Activated naive CD8-positive, alpha-beta T cell (primary cell): ENCODE measurements around the gene XRCC6.
A peak's percentile ranks its signal among the peaks of the same experiment; 100 is the strongest.
"Not testable (repeated sequence)": the region's sequence is repeated elsewhere in the genome, so short reads cannot be mapped to it uniquely, and the experiment has no call there.

Experiments used
- H3K27ac Mint-ChIP-seq: one replicate; pipeline ENCODE4 v1.8.0; 2021; ENCODE audit warnings: mixed read lengths
- H3K27me3 Mint-ChIP-seq: one replicate; pipeline ENCODE4 v1.8.0; 2021; ENCODE audit warnings: mixed read lengths
- H3K36me3 Mint-ChIP-seq: one replicate; pipeline ENCODE4 v1.8.0; 2021; ENCODE audit warnings: mixed read lengths
- H3K4me1 Mint-ChIP-seq: one replicate; pipeline ENCODE4 v1.8.0; 2021; ENCODE audit warnings: low read depth, mixed read lengths
- H3K4me3 Mint-ChIP-seq: one replicate; pipeline ENCODE4 v1.8.0; 2021; ENCODE audit warnings: mild to moderate bottlenecking, mixed read lengths
- H3K9me3 Mint-ChIP-seq: one replicate; pipeline ENCODE4 v1.8.0; 2021; ENCODE audit warnings: low read depth, mixed read lengths

Gene XRCC6

DNA sequence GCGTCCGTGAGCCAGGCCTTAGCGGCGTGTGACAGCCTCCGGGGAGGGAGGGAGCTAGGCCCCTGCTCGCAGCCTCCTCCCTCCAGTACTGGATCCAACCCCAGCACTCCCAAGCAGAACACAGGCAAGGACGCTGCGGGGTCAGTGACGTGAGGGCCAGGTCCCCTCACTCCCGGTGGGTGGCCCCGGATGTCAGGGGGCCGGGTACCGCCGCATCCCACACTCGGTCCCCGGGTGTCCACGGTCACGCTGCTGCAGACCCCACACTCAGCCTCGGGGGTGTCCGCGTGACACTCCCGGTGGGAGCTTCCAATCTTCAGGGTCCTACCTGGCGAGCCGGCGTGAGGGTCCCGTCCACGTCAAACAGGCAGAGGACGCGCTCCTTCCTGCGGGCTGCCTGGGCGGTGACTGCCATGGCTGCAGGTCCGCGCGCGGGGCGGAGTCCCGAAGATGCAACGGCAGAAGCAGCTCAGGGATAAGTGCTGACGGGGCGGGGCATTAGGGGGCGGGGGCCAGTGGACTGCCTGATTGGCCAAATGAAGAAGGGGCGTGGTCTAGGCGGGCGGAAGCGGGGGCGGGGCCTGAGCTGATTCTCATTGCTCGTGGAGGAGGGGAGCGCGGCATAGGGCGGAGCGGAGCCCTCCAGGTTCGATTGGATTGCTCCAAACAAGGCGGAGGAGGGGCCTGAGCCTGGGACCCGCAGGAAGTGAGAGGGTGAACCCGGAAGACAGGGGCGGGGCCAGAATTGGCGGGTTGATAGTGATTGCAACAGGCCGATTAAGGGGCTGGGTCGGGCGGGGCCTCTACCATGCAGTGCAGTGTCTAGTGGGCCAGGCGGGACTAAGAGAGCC is 31.5 kb upstream of the XRCC6 start, which contains the start of gene PMM1:
PMM1 (minus strand) TSS at position 450 of the 851 bp plus-strand sequence; CDS start at position 415, 35 bp downstream.
- no peaks in the 10 kb centered on the region for H3K27me3 Mint-ChIP-seq
- H3K9me3 Mint-ChIP-seq = no peaks in the 10 kb centered on the region
- H3K4me1 Mint-ChIP-seq = peaks cover 10% of the 10 kb centered on the region
- peak within 1 kb of the TSS; percentile 92 for H3K4me3 Mint-ChIP-seq
- peak within 1 kb of the TSS; percentile 84 for H3K27ac Mint-ChIP-seq
- H3K36me3 Mint-ChIP-seq = no peaks in the 10 kb centered on the region

DNA sequence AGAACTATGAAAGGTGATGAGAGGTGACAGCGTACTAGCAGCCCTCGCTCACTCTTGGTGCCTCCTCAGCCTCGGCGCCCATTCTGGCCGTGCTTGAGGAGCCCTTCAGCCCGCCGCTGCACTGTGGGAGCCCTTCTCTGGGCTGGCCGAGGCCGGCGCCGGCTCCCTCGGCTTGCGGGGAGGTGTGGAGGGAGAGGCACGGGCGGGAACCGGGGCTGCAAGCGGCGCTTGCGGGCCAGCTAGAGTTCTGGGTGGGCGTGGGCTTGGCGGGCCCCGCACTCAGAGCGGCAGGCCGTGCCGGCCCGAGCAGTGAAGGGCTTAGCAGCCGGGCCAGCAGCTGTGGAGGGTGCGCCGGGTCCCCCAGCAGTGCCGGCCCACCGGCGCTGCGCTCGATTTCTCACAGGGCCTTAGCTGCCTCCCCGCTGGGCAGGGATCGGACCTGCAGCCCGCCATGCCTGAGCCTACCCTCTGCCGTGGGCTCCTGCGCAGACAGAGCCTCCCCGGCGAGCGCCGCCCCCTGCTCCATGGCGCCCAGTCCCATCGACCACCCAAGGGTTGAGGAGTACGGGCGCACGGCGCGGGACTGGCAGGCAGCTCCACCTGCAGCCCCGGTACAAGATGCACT is 27.6 kb upstream of the XRCC6 start:
- H3K4me3 Mint-ChIP-seq, H3K27me3 Mint-ChIP-seq, H3K36me3 Mint-ChIP-seq, H3K9me3 Mint-ChIP-seq, H3K27ac Mint-ChIP-seq, H3K4me1 Mint-ChIP-seq: not testable (repeated sequence)

DNA sequence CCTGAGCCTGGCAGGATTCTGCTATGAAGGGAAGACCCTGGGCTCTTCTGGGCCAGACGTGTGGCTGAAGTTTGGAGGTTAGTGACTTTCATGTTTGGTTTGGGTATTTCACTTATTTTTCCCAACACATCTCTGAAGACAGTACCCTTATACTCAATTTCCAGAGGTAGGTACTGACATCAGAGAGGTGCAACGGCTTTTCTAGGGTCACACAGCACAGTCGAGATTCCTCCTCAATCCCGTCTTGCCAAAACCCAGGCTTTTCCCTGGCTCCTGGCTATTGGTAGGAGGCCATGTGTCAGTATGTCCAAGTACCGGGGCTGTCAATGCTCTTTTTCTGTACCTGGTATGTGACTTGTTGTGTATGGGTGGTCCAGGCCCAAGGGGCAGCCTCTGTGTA is 25.4 kb upstream of the XRCC6 start:
- no peaks in the 10 kb centered on the region for H3K36me3 Mint-ChIP-seq
- peaks cover 2% of the 10 kb centered on the region for H3K4me1 Mint-ChIP-seq
- H3K27me3 Mint-ChIP-seq = no peaks in the 10 kb centered on the region
- H3K4me3 Mint-ChIP-seq = no peak overlapping the region
- no peak overlapping the region for H3K27ac Mint-ChIP-seq
- H3K9me3 Mint-ChIP-seq = no peaks in the 10 kb centered on the region

DNA sequence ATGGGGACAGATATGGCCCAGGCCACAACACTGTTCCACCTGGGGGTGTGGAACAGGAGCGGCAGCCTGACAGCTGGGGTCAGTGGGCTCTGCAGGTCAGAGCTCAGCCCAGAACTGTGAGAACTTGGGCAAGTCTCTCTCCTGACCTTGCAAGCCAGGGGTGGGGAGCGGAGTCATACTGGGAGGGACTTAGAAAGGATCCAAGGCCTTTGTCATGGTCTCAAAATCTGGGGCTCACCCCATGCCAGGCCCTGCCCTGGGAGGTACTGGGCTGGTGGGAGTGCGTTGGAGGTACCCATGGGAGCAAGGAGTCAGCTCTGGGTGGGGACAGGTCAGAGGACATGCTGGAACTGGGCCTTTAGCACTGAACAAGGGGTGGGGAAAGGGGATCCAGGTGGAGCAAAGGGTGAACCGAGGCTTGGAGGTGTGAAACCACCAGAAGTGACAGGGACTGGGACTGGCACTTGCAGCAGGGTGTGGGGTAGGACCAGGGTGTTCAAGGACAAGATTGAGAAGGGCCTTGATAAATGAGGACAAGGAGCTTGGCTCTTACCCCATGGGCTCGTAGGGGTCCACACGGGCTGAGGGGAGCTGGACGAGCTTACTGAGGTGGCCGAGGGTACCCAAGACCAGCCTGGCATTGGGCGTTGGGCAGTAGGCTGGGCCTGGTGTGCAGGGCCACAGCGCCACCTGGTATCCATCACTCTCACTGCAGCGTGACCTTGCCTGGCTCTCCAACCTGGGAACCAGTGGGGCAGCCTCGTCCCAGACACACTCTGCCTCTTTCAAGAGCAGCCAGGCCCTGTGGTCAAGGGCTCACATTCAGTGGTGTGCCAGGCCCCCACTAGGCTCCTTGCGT is 24.1 kb upstream of the XRCC6 start:
- Mint-ChIP-seq H3K36me3 (peaks cover 3% of the 10 kb centered on the region), H3K4me1 (no peaks in the 10 kb centered on the region), H3K27me3 (no peaks in the 10 kb centered on the region), H3K4me3 (no peak overlapping the region), H3K27ac (no peak overlapping the region), H3K9me3 (no peaks in the 10 kb centered on the region)

DNA sequence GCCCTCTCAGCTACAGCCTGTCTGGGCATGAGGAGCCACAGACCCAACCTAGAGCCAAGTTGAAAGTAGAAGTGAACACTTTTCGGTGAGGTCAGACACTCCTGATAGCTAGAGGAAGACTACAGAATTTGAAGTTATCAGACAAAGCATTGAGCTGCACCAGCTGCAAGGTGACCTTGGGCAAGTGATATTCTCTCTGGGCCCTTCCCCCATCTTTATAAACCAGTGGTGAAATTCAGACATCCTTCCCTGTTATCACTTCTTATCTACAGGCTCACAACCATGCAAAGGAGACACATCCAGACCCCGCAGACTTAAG is 23.5 kb upstream of the XRCC6 start:
- no peak overlapping the region for H3K27ac Mint-ChIP-seq
- no peak overlapping the region for H3K4me3 Mint-ChIP-seq
- H3K4me1 Mint-ChIP-seq = peaks cover 4% of the 10 kb centered on the region
- no peaks in the 10 kb centered on the region for H3K27me3 Mint-ChIP-seq
- peaks cover 3% of the 10 kb centered on the region for H3K36me3 Mint-ChIP-seq
- H3K9me3 Mint-ChIP-seq = no peaks in the 10 kb centered on the region

DNA sequence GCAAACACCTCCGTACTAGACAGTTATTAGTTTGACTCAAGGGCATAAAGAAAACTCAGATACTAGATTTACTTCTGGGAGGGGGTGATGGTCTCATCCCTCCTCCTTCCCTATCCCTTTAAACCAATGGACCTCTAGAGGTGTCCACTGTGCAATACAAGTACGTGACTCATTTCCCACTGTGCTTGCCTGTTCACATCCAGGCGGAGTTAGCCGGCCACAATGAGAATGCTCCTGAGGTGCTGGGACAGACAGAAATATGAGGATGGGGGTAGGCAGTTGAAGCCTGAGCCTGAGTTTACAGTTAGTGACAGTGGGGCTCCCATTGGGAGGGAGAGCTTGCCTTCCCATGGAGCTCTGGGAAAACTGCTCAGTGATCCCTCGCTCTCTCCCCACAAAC is 23.0 kb upstream of the XRCC6 start:
- Mint-ChIP-seq H3K27me3 (no peaks in the 10 kb centered on the region), H3K27ac (no peak overlapping the region), H3K9me3 (no peaks in the 10 kb centered on the region), H3K36me3 (peaks cover 6% of the 10 kb centered on the region), H3K4me3 (no peak overlapping the region), H3K4me1 (peaks cover 8% of the 10 kb centered on the region)

DNA sequence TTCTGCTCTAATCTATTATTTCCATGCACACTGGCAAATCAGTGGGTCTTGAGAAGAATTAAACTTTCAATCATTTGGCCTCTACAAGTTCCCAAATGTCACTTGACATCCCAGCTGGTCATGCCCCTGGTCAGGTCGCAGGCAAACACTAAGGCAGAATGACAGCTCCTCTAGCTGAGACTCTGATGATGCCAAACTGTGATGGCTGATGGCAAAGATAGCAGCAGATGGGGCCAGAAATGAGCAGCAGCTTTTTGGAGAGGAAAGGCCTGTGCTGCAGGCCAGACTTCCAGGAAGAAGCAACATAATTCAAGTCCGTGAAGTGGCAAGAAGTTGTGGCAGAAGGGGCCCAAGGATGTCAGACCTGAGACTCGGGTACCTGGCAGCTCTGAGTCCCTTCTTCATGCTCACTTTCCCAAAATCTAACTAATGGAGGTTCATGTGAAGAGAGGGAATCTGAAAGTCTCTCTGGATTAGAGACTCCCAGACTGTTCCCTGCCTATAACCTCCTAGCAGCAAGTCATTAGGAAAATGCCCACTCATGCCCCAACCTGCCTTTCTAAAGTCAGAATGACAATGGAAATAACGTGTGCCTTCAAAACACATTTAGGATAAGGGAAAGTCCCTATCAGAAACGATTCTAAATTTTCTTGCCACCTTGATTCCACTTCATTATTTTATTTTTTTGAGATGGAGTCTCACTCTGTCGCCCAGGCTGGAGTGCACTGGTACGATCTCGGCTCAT is 22.0 kb upstream of the XRCC6 start:
- no peak overlapping the region for H3K27ac Mint-ChIP-seq
- H3K4me3 Mint-ChIP-seq = no peak overlapping the region
- peaks cover 13% of the 10 kb centered on the region for H3K36me3 Mint-ChIP-seq
- H3K27me3 Mint-ChIP-seq = no peaks in the 10 kb centered on the region
- peaks cover 18% of the 10 kb centered on the region for H3K4me1 Mint-ChIP-seq
- no peaks in the 10 kb centered on the region for H3K9me3 Mint-ChIP-seq

DNA sequence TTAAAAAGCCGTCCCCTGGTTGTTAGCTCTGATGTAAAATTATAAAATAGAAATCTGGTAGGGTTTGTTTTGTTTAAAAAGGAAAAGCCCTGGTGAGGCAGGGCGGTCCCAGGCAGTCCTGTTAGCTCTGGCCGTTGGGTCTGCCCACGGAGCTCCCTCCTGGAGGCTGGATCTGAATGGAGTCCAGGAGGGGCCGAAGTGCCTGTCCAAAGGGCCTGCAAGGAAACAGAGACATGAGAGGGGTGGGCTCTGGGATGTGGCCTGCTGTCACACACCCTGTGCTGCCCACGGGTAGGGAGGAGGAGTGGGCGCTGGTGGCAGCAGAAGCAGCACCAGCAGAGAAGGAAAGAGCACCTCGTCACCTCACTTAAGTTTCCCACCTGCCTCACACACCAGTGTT is 20.1 kb upstream of the XRCC6 start:
- Mint-ChIP-seq H3K27ac (no peak overlapping the region), H3K36me3 (peaks cover 22% of the 10 kb centered on the region), H3K4me3 (no peak overlapping the region), H3K9me3 (no peaks in the 10 kb centered on the region), H3K4me1 (peaks cover 28% of the 10 kb centered on the region), H3K27me3 (no peaks in the 10 kb centered on the region)

DNA sequence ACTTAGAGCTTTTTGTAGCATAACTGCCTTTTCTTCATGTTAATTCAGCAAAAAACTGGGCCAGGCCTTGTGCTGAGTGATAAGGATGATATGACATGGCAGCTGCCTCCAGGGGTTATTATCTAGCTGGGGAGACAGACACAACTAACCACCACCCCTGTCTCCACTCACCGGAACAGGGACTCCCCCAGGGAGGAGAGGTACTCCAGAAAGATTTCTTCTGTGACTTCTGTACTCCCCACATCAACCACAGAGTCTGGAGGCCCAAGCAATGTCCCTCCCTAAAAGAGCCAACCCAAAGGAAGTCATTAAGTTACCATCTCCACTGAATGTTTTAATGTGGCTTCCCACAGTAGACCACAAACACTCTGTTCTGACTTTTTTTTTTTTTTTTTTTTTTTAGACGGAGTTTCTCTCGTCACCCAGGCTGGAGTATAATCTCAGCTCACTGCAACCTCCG is 17.2 kb upstream of the XRCC6 start:
- Mint-ChIP-seq H3K4me1 (peaks cover 28% of the 10 kb centered on the region), H3K27ac (peak overlapping the region; percentile 46), H3K4me3 (no peak overlapping the region), H3K9me3 (no peaks in the 10 kb centered on the region), H3K27me3 (no peaks in the 10 kb centered on the region), H3K36me3 (peaks cover 27% of the 10 kb centered on the region)

DNA sequence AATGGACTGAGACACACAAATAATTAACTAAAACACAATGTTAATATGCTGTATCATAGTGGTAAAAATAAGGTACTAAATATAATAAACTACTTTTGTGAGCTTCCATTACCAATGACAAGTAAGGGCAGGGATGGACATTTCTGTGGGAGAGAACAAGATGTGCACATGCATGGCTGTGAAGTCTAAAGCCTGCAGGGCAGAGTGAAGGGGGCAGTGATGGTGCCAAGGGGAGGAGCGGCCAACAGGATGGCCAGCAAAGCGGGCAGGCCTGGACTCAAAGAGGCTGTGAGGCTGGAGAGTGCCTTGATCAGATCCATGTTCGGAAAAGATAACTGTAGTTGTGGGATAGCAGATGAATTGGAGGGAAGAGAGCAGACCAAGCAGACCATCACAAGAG is 12.7 kb upstream of the XRCC6 start:
- Mint-ChIP-seq H3K27ac (no peak overlapping the region), H3K4me1 (peaks cover 17% of the 10 kb centered on the region), H3K9me3 (no peaks in the 10 kb centered on the region), H3K27me3 (no peaks in the 10 kb centered on the region), H3K4me3 (no peak overlapping the region), H3K36me3 (peaks cover 18% of the 10 kb centered on the region)

DNA sequence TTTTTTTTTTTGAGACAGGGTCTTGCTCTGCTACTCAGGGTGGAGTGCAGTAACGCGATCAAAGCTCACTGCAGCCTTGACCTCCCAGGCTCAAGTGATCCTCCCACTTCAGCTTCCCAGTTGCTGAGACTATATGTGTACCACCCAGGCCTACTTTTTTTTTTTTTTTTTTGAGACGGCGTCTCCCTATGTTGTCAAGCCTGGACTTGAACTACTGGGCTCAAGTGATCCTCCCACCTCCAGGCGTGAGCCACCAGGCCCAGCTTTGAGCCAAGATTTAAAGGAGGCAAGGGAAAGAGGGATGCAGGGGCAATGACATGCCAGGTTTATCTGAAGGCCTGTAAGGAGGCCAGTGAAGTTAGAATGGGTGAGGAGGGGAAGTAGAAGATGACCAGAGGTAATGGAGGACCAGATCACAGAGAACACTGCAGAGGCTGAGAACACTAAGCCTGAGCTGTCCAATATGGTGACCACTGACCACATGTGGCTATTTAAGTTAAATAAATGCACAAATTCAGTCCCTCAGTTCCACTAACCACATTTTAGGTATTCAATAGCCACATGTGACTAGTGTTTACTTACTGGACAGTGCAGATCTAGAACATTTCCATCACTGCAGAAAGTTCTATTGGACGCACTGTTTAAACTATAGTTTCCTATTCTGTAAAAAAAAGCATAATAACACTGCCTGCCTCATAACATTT is 8.3 kb upstream of the XRCC6 start:
- Mint-ChIP-seq H3K4me1 (peaks cover 19% of the 10 kb centered on the region), H3K36me3 (peaks cover 7% of the 10 kb centered on the region), H3K9me3 (no peaks in the 10 kb centered on the region), H3K27ac (no peak overlapping the region), H3K4me3 (no peak overlapping the region), H3K27me3 (no peaks in the 10 kb centered on the region)

DNA sequence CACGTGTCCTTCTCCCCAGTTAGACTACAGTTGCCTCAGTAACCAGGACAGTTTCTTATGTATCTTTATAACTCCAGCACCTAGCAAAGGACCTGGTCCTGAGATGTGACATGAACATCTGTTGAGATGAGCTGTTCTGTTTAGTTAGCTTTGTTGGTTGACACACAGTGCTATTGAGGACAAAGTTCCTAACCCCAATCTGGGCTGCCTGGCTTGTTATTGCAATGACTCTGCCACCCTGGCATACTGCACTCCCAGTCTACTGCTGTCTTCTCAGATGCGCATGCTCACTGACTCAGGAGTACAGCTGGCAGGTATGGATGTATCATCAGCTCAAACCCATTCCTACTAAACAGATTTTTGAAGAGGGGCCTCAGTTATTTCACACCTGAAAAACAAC is 7.6 kb upstream of the XRCC6 start:
- no peak overlapping the region for H3K4me3 Mint-ChIP-seq
- H3K4me1 Mint-ChIP-seq = peaks cover 23% of the 10 kb centered on the region
- H3K27ac Mint-ChIP-seq = no peak overlapping the region

DNA sequence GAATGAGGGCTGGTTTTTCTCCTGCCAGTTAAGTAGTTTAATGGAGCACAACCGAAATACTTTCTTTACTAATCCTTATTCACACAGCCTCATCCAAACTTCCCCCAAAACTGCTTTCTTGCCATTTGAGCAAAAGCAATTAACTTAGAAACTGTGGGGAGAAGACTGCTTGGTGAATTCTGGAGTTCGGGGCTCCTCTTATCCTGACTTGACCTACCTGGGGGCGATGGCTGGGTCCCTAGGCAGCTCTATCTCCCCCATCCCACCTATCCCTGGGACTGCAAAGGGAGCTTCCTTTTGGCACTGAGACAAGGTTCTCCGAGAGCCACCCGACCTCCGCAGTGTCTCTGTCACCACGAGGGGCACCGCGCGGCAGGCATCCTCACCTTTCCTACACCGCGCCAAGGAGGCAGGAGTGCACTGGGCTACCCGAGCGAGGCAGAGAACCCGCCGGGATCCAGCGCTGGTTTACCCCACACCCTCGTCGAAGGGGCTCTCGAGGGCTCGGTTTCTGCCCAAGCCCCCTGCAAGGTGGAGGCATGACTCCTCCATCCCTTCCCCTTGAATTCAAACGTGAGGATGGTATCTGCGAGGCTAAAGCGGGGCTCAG is 1.0 kb upstream of the XRCC6 start:
- H3K36me3 Mint-ChIP-seq = peaks cover 17% of the 10 kb centered on the region
- no peaks in the 10 kb centered on the region for H3K27me3 Mint-ChIP-seq
- peak overlapping the region; percentile 97 for H3K4me3 Mint-ChIP-seq
- peaks cover 37% of the 10 kb centered on the region for H3K4me1 Mint-ChIP-seq
- peak overlapping the region; percentile 98 for H3K27ac Mint-ChIP-seq
- H3K9me3 Mint-ChIP-seq = no peaks in the 10 kb centered on the region

More for the DNA sequence above, 7.6 kb upstream of the XRCC6 start:
- no peaks in the 10 kb centered on the region for H3K27me3 Mint-ChIP-seq
- H3K36me3 Mint-ChIP-seq = peaks cover 5% of the 10 kb centered on the region
- H3K9me3 Mint-ChIP-seq = no peaks in the 10 kb centered on the region
